Activated T-helper 2 cell treated with anti-CD3 and anti-CD28 coated beads, Interferon-gamma antibody, Interleukin-2, Interleukin-4, amounts not matched to agents 10 μg/mL and 5 μg/mL and 100 μg/mL, durations not matched to agents 14 hours and 24 hours and 36 hours (primary cell): Measurements from ENCODE around the gene KLK13. TPM values are rescaled to one million over a fixed set of nuclear protein-coding genes. Genes with fewer than 3 reads are reported as not detected.

ENCODE experiments used
- DNase-seq: peaks from one replicate; pipeline ENCODE4 v3.0.0; 2021; ENCODE audit warnings: low spot score
- H3K27ac Mint-ChIP-seq: one replicate; pipeline ENCODE4 v1.8.0; 2021; ENCODE audit warnings: mixed read lengths
- H3K27me3 Mint-ChIP-seq: one replicate; pipeline ENCODE4 v1.8.0; 2021; ENCODE audit warnings: low read depth, mixed read lengths
- H3K36me3 Mint-ChIP-seq: one replicate; pipeline ENCODE4 v1.8.0; 2021; ENCODE audit warnings: low read depth, mixed read lengths
- H3K4me1 Mint-ChIP-seq: one replicate; pipeline ENCODE4 v1.8.0; 2021; ENCODE audit warnings: low read depth, mixed read lengths
- H3K4me3 Mint-ChIP-seq: one replicate; pipeline ENCODE4 v1.8.0; 2021; ENCODE audit warnings: low read depth, mild to moderate bottlenecking, moderate library complexity, mixed read lengths
- H3K9me3 Mint-ChIP-seq: one replicate; pipeline ENCODE4 v1.8.0; 2021; ENCODE audit warnings: mixed read lengths
- intact Hi-C: fragments of 100-400 bp; cut with micrococcal nuclease; formaldehyde crosslinking; loops from one replicate; pipeline ENCODE4 v1.15.1; 2023
- total RNA-seq: library from RNA; stranded (reverse); gene quantifications from 2 replicates; pipeline ENCODE4 v1.2.3, GENCODE V29; 2022

Gene KLK13
- total RNA-seq, 1 donor from 2014 or later = not detected

GRCh38 chr19:51031880-51032225, 33.0 kb downstream of the KLK13 start:
- H3K4me3 Mint-ChIP-seq = no peak overlapping the region
- H3K36me3 Mint-ChIP-seq = no peaks in the 10 kb centered on the region
- no peaks in the 10 kb centered on the region for H3K9me3 Mint-ChIP-seq
- DNase-seq = no peak
- intact Hi-C loops = no loop called here
- H3K27ac Mint-ChIP-seq = no peak overlapping the region
- H3K4me1 Mint-ChIP-seq = no peaks in the 10 kb centered on the region
- H3K27me3 Mint-ChIP-seq = peaks cover 2% of the 10 kb centered on the region

- intact Hi-C loops = no loop called here
- H3K36me3 Mint-ChIP-seq = no peaks in the 10 kb centered on the region
- H3K4me1 Mint-ChIP-seq = no peaks in the 10 kb centered on the region
- no peaks in the 10 kb centered on the region for H3K9me3 Mint-ChIP-seq
- DNase-seq = no peak
- H3K27ac Mint-ChIP-seq = no peak overlapping the region
- peaks cover 5% of the 10 kb centered on the region for H3K27me3 Mint-ChIP-seq
- no peak overlapping the region for H3K4me3 Mint-ChIP-seq
These were observed 33.5 kb downstream of the KLK13 start for GRCh38 chr19:51031220-51031879.

GRCh38 chr19:51030631-51031030, 34.3 kb downstream of the KLK13 start:
- Mint-ChIP-seq H3K9me3 (no peaks in the 10 kb centered on the region), H3K4me1 (no peaks in the 10 kb centered on the region), H3K36me3 (no peaks in the 10 kb centered on the region), H3K4me3 (no peak overlapping the region), H3K27ac (no peak overlapping the region), H3K27me3 (peaks cover 5% of the 10 kb centered on the region)
- intact Hi-C loops = no loop called here
- no peak for DNase-seq

- no peak overlapping the region for H3K27ac Mint-ChIP-seq
- H3K9me3 Mint-ChIP-seq = no peaks in the 10 kb centered on the region
- no peaks in the 10 kb centered on the region for H3K36me3 Mint-ChIP-seq
- intact Hi-C loops = no loop called here
- no peak for DNase-seq
- no peaks in the 10 kb centered on the region for H3K4me1 Mint-ChIP-seq
- peaks cover 5% of the 10 kb centered on the region for H3K27me3 Mint-ChIP-seq
- H3K4me3 Mint-ChIP-seq = no peak overlapping the region
These were observed 35.2 kb downstream of the KLK13 start for GRCh38 chr19:51029718-51030117.

- Mint-ChIP-seq H3K9me3 (no peaks in the 10 kb centered on the region), H3K27me3 (peaks cover 3% of the 10 kb centered on the region), H3K4me3 (no peak overlapping the region), H3K4me1 (no peaks in the 10 kb centered on the region), H3K27ac (no peak overlapping the region), H3K36me3 (no peaks in the 10 kb centered on the region)
- intact Hi-C loops = no loop called here
- no peak for DNase-seq
These were observed 37.0 kb downstream of the KLK13 start for GRCh38 chr19:51027873-51028272.

GRCh38 chr19:51027126-51027806, 37.6 kb downstream of the KLK13 start:
- H3K4me1 Mint-ChIP-seq = no peaks in the 10 kb centered on the region

GRCh38 chr19:51026554-51026831, 38.4 kb downstream of the KLK13 start, which contains the start of gene KLK11:
KLK11 (minus strand) TSS chr19:51026616; CDS start chr19:51025631, 985 bp downstream.
- no peaks in the 10 kb centered on the region for H3K4me1 Mint-ChIP-seq
- no peaks in the 10 kb centered on the region for H3K9me3 Mint-ChIP-seq
- H3K4me3 Mint-ChIP-seq = no peak within 1 kb of the TSS
- H3K36me3 Mint-ChIP-seq = no peaks in the 10 kb centered on the region
- no peak for DNase-seq
- intact Hi-C loops = no loop called here
- H3K27me3 Mint-ChIP-seq = peaks cover 8% of the 10 kb centered on the region
- no peak within 1 kb of the TSS for H3K27ac Mint-ChIP-seq

More at GRCh38 chr19:51027126-51027806, 37.6 kb downstream of the KLK13 start:
- intact Hi-C loops = no loop called here
- no peak overlapping the region for H3K27ac Mint-ChIP-seq
- DNase-seq = no peak
- H3K27me3 Mint-ChIP-seq = peaks cover 8% of the 10 kb centered on the region
- H3K9me3 Mint-ChIP-seq = no peaks in the 10 kb centered on the region
- H3K4me3 Mint-ChIP-seq = no peak overlapping the region
- no peaks in the 10 kb centered on the region for H3K36me3 Mint-ChIP-seq

GRCh38 chr19:51025809-51026553, 38.9 kb downstream of the KLK13 start:
- H3K4me1 Mint-ChIP-seq = no peaks in the 10 kb centered on the region
- intact Hi-C loops = no loop called here
- no peak overlapping the region for H3K27ac Mint-ChIP-seq
- no peak overlapping the region for H3K4me3 Mint-ChIP-seq
- no peaks in the 10 kb centered on the region for H3K9me3 Mint-ChIP-seq
- H3K27me3 Mint-ChIP-seq = peaks cover 8% of the 10 kb centered on the region
- no peak for DNase-seq
- no peaks in the 10 kb centered on the region for H3K36me3 Mint-ChIP-seq

GRCh38 chr19:51025401-51025800, 39.5 kb downstream of the KLK13 start:
- Mint-ChIP-seq H3K4me1 (no peaks in the 10 kb centered on the region), H3K27me3 (peaks cover 9% of the 10 kb centered on the region), H3K36me3 (no peaks in the 10 kb centered on the region), H3K9me3 (no peaks in the 10 kb centered on the region), H3K27ac (no peak overlapping the region), H3K4me3 (no peak overlapping the region)
- intact Hi-C loops = no loop called here
- DNase-seq = no peak

GRCh38 chr19:51024924-51025323, 40.0 kb downstream of the KLK13 start:
- H3K4me3 Mint-ChIP-seq = no peak overlapping the region
- intact Hi-C loops = no loop called here
- no peak for DNase-seq
- no peaks in the 10 kb centered on the region for H3K36me3 Mint-ChIP-seq
- H3K27ac Mint-ChIP-seq = no peak overlapping the region
- no peaks in the 10 kb centered on the region for H3K9me3 Mint-ChIP-seq
- peaks cover under 1% of the 10 kb centered on the region for H3K4me1 Mint-ChIP-seq
- H3K27me3 Mint-ChIP-seq = peaks cover 14% of the 10 kb centered on the region

- no peaks in the 10 kb centered on the region for H3K36me3 Mint-ChIP-seq
- DNase-seq = no peak
- no peak overlapping the region for H3K4me3 Mint-ChIP-seq
- H3K9me3 Mint-ChIP-seq = no peaks in the 10 kb centered on the region
- intact Hi-C loops = no loop called here
- H3K4me1 Mint-ChIP-seq = peaks cover 4% of the 10 kb centered on the region
- no peak overlapping the region for H3K27ac Mint-ChIP-seq
- H3K27me3 Mint-ChIP-seq = peaks cover 23% of the 10 kb centered on the region
These were observed 40.9 kb downstream of the KLK13 start for GRCh38 chr19:51023946-51024345.

GRCh38 chr19:51022526-51022925, 42.4 kb downstream of the KLK13 start:
- Mint-ChIP-seq H3K9me3 (no peaks in the 10 kb centered on the region), H3K27ac (no peak overlapping the region), H3K4me3 (no peak overlapping the region), H3K4me1 (peaks cover 4% of the 10 kb centered on the region), H3K36me3 (no peaks in the 10 kb centered on the region), H3K27me3 (peaks cover 32% of the 10 kb centered on the region)
- DNase-seq = no peak
- intact Hi-C loops = no loop called here

GRCh38 chr19:51020988-51021651, 43.8 kb downstream of the KLK13 start:
- Mint-ChIP-seq H3K36me3 (no peaks in the 10 kb centered on the region), H3K27me3 (peaks cover 41% of the 10 kb centered on the region), H3K4me1 (peaks cover 4% of the 10 kb centered on the region), H3K27ac (no peak overlapping the region), H3K9me3 (no peaks in the 10 kb centered on the region), H3K4me3 (no peak overlapping the region)
- intact Hi-C loops = no loop called here
- no peak for DNase-seq
